Measurements from ENCODE around the gene CBFA2T3. TPM values are rescaled to one million over a fixed set of nuclear protein-coding genes. Genes with fewer than 3 reads are reported as not detected.

The CBFA2T3 gene
- total and polyA plus RNA-seq, 4 donors: 4.7 to 11.8 (median 6.6) TPM

DNA sequence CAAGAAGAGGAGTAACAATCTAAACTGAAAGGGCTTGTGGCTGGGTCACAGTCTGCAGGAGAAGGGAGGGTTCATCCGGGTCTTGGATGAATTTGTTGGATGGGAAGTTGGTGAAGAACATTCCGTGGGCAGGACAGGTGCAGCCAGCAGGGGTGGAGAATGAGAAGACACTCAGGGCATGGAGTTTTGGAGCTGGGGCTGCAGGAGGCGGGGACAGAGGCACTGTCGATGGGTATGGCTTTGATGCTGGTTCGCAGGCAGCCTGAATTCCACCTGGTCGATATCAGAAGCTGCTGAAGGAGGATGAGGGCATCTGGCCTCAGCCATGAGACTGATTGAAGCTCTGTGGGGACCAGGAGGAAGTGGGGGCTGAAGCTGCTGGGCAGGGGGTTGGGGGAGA, 36.1 kb upstream of the CBFA2T3 start:
- Histone ChIP-seq H3K27me3 (ENCODE audit: control insufficient read depth in 3 of 3, insufficient read depth in 3 of 3, low read length in 2 of 3) (peaks cover 0 to 3% (median 0%) of the 10 kb centered on the region in 3 donors), H3K9me3 (ENCODE audit: control insufficient read depth in 4 of 4, insufficient read depth in 3 of 4, low read length in 3 of 4) (peaks cover 0 to 24% (median 0%) of the 10 kb centered on the region in 4 donors), H3K9ac (ENCODE audit: insufficient read depth in 1 of 2, low read length in 2 of 2) (no peak overlapping the region), H3K36me3 (ENCODE audit: control insufficient read depth in 4 of 4, insufficient read depth in 4 of 4, low read length in 4 of 4) (no peaks in the 10 kb centered on the region), H3K4me3 (no peak overlapping the region), H3K27ac (ENCODE audit: low read depth in 1 of 2, low read length in 1 of 2) (no peak overlapping the region), H3K4me1 (ENCODE audit: control insufficient read depth in 5 of 5, insufficient read depth in 5 of 5, low read length in 5 of 5) (no peaks in the 10 kb centered on the region)
- 72 to 76% methylated on average over 6 of the region's 6 CpGs for whole genome bisulfite sequencing, 2 donors
- ATAC-seq (ENCODE audit: insufficient read depth, low FRiP score): no peak
- TF ChIP-seq, protein P1, sequence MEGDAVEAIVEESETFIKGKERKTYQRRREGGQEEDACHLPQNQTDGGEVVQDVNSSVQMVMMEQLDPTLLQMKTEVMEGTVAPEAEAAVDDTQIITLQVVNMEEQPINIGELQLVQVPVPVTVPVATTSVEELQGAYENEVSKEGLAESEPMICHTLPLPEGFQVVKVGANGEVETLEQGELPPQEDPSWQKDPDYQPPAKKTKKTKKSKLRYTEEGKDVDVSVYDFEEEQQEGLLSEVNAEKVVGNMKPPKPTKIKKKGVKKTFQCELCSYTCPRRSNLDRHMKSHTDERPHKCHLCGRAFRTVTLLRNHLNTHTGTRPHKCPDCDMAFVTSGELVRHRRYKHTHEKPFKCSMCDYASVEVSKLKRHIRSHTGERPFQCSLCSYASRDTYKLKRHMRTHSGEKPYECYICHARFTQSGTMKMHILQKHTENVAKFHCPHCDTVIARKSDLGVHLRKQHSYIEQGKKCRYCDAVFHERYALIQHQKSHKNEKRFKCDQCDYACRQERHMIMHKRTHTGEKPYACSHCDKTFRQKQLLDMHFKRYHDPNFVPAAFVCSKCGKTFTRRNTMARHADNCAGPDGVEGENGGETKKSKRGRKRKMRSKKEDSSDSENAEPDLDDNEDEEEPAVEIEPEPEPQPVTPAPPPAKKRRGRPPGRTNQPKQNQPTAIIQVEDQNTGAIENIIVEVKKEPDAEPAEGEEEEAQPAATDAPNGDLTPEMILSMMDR (IDR thresholded peaks at IDR 0.05; ENCODE audit: control extremely low read depth, extremely low read depth): no peak
- DNase-seq: no peak

DNA sequence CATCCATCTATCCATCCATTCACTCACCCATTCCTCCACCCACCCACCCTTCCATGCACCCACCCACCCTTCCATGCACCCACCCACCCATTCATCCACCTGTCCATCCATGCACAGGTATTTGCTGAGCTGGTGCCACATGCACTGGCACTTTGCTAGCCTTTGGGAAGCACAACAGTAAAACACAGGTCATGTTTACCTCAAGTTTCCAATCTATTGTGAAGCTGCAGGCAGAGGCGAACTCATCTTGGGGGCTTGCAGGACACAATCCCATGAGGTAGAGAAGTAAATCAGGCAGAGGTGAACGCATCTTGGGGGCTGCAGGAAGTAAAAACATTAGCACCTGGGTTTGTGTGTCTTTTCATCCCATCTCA, 35.6 kb upstream of the CBFA2T3 start:
- Histone ChIP-seq H3K4me3 (no peak overlapping the region), H3K27me3 (ENCODE audit: control insufficient read depth in 3 of 3, insufficient read depth in 3 of 3, low read length in 2 of 3) (peaks cover 0 to 3% (median 0%) of the 10 kb centered on the region in 3 donors), H3K9me3 (ENCODE audit: control insufficient read depth in 4 of 4, insufficient read depth in 3 of 4, low read length in 3 of 4) (peaks cover 0 to 24% (median 0%) of the 10 kb centered on the region in 4 donors), H3K4me1 (ENCODE audit: control insufficient read depth in 5 of 5, insufficient read depth in 5 of 5, low read length in 5 of 5) (no peaks in the 10 kb centered on the region), H3K9ac (ENCODE audit: insufficient read depth in 1 of 2, low read length in 2 of 2) (no peak overlapping the region), H3K36me3 (ENCODE audit: control insufficient read depth in 4 of 4, insufficient read depth in 4 of 4, low read length in 4 of 4) (no peaks in the 10 kb centered on the region), H3K27ac (ENCODE audit: low read depth in 1 of 2, low read length in 1 of 2) (no peak overlapping the region)
- ATAC-seq (ENCODE audit: insufficient read depth, low FRiP score) (no peak), DNase-seq (no peak)
- TF ChIP-seq, protein P1 (IDR thresholded peaks at IDR 0.05; ENCODE audit: control extremely low read depth, extremely low read depth): no peak
- 70 to 72% methylated on average over 2 of the region's 2 CpGs for WGBS, 2 donors

DNA sequence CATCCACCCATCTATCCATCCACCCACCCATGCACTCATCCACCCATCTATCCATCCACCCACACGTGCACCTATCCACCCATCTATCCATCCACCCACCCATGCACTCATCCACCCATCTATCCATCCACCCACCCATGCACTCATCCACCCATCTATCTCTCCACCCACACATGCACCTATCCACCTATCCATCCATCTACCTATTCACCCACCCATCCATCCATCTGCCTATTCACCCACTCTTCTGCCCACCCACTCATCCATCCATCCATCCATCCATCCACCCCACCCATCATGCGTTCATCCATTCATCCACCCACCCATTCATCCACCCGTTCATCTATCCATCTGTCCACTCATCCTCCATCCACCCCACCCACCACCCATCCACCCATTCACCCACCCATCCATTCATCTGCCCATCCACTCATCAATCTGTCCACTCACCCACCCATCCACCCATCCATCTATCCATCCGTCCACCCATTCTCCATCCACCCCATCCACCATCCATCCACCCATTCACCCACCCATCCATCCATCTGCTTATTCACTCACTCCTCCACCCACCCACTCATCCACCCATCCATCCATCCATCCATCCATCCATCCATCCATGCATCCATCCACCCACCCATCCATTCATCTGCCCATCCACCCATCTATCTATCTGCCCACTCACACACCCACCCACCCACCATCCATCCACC, 35.1 kb upstream of the CBFA2T3 start:
- Histone ChIP-seq H3K9ac (ENCODE audit: insufficient read depth in 1 of 2, low read length in 2 of 2) (no peak overlapping the region), H3K27me3 (ENCODE audit: control insufficient read depth in 3 of 3, insufficient read depth in 3 of 3, low read length in 2 of 3) (peaks cover 0 to 3% (median 0%) of the 10 kb centered on the region in 3 donors), H3K4me1 (ENCODE audit: control insufficient read depth in 5 of 5, insufficient read depth in 5 of 5, low read length in 5 of 5) (no peaks in the 10 kb centered on the region), H3K9me3 (ENCODE audit: control insufficient read depth in 4 of 4, insufficient read depth in 3 of 4, low read length in 3 of 4) (peaks cover 0 to 24% (median 0%) of the 10 kb centered on the region in 4 donors), H3K4me3 (no peak overlapping the region), H3K27ac (ENCODE audit: low read depth in 1 of 2, low read length in 1 of 2) (no peak overlapping the region), H3K36me3 (ENCODE audit: control insufficient read depth in 4 of 4, insufficient read depth in 4 of 4, low read length in 4 of 4) (no peaks in the 10 kb centered on the region)
- TF ChIP-seq, protein P1 (IDR thresholded peaks at IDR 0.05; ENCODE audit: control extremely low read depth, extremely low read depth): no peak
- ATAC-seq (ENCODE audit: insufficient read depth, low FRiP score) (no peak), DNase-seq (no peak)
- whole genome bisulfite sequencing, 2 donors: 82 to 85% methylated on average over 4 of the region's 4 CpGs
